HCT116 (cell line): ENCODE measurements around the gene AP3B1. TPM values are rescaled to one million over a fixed set of nuclear protein-coding genes. Genes with fewer than 3 reads are reported as not detected.

ENCODE experiments used
- ATAC-seq: fragments of 200-7000 bp; cut with Tn5 transposase; 2 replicates; pipeline ENCODE4 v1.9.1; 2020; ENCODE audit warnings: mild to moderate bottlenecking, moderate library complexity
- BruUV-seq: library from RNA; stranded (reverse); fragments of 400-500 nt; replicated peaks from 2 replicates; lab custom pipeline; 2021; lab: Mats Ljungman, UMichigan
- CTCF ChIA-PET: fragments of 300-600 bp; sonication (Branson Sonifier 250); formaldehyde crosslinking; loops from one replicate; lab custom pipeline; 2021; ENCODE audit warnings: antibody characterized with exemption; lab: Charles Lee
- POLR2A ChIA-PET: fragments of 300-600, 350-600 bp; sonication (Branson Sonifier 250); formaldehyde crosslinking; loops from one replicate; lab custom pipeline; 2021; ENCODE audit warnings: antibody characterized with exemption; lab: Charles Lee
- RAD21 ChIA-PET, 2 experiments: fragments of 300-600 bp; sonication (Branson Sonifier 250); formaldehyde crosslinking; loops; one replicate each; lab custom pipeline; 2023; ENCODE audit warnings: low total read pairs in 2 of 2; ENCODE audit not compliant: uncharacterized antibody in 2 of 2, unreplicated experiment in 2 of 2, low non-redundant PET in 1 of 2; lab: Charles Lee
- DNase-seq: peaks from one replicate; pipeline ENCODE4 v3.0.0-alpha.2; 2010; ENCODE audit warnings: low read depth, low spot score
- H2AFZ ChIP-seq: fragments of 200-600 bp; shearing (Covaris generic), sonication (generic); 2 replicates; pipeline ENCODE4 v1.6.1; 2017; ENCODE audit warnings: low read depth, mixed run types, mixed read lengths, antibody characterized with exemption, low read length; ENCODE audit not compliant: poor library complexity, severe bottlenecking
- H3K27ac ChIP-seq: 2 replicates; pipeline ENCODE4 v1.5.1; 2012; ENCODE audit warnings: low read depth, low read length
- H3K27me3 ChIP-seq: fragments of 200-600 bp; sonication (generic); 2 replicates; pipeline ENCODE4 v1.6.1; 2016; ENCODE audit warnings: mixed run types, low read length, mixed read lengths; ENCODE audit not compliant: insufficient read depth
- H3K36me3 ChIP-seq, 2 experiments: fragments of 200-500 bp in 1 of 2; fragments of 200-600 bp in 1 of 2; sonication (Bioruptor generic) in 1 of 2; sonication (generic) in 1 of 2; 2 replicates each; pipeline versions ENCODE4 v1.5.1 to v1.6.1; 2014 to 2016; ENCODE audit warnings: low read length in 2 of 2, inconsistent platforms in 1 of 2, mixed read lengths in 1 of 2, mixed run types in 1 of 2; ENCODE audit not compliant: insufficient read depth in 2 of 2, control insufficient read depth in 1 of 2
- H3K4me1 ChIP-seq, 2 experiments: fragments of 200-600 bp in 1 of 2; sonication (generic) in 1 of 2; 2 replicates each; pipeline versions ENCODE4 v1.5.1 to v1.6.1; 2012 to 2017; ENCODE audit warnings: low read length in 2 of 2, inconsistent platforms in 1 of 2, mild to moderate bottlenecking in 1 of 2, mixed read lengths in 1 of 2, mixed run types in 1 of 2, moderate library complexity in 1 of 2; ENCODE audit not compliant: insufficient read depth in 2 of 2, control insufficient read depth in 1 of 2
- H3K4me2 ChIP-seq: fragments of 200-600 bp; sonication (generic); 2 replicates; pipeline ENCODE4 v1.6.1; 2017; ENCODE audit warnings: mixed run types, low read length, mixed read lengths
- H3K4me3 ChIP-seq, 2 experiments: fragments of 200-600 bp in 1 of 2; sonication (generic) in 1 of 2; replicated peaks in 1 of 2; 2 replicates each; pipeline ENCODE4 v1.5.1; 2011 to 2016; ENCODE audit warnings: low read length in 2 of 2, control low read depth in 1 of 2, low read depth in 1 of 2, mild to moderate bottlenecking in 1 of 2, mixed read lengths in 1 of 2, mixed run types in 1 of 2
- H3K79me2 ChIP-seq: fragments of 200-600 bp; sonication (generic); 2 replicates; pipeline ENCODE4 v1.6.1; 2017; ENCODE audit warnings: mild to moderate bottlenecking, mixed run types, low read length, moderate library complexity, mixed read lengths; ENCODE audit not compliant: insufficient read depth
- H3K9ac ChIP-seq: fragments of 200-600 bp; sonication (generic); 2 replicates; pipeline ENCODE4 v1.6.1; 2016; ENCODE audit warnings: low read length, mixed read lengths
- H3K9me2 ChIP-seq: fragments of 200-600 bp; sonication (generic), shearing (Covaris generic); 2 replicates; pipeline ENCODE4 v1.6.1; 2017; ENCODE audit warnings: mixed run types, mild to moderate bottlenecking, moderate library complexity; ENCODE audit not compliant: insufficient read depth
- H3K9me3 ChIP-seq, 2 experiments: fragments of 200-500 bp in 1 of 2; fragments of 200-600 bp in 1 of 2; sonication (Bioruptor generic) in 1 of 2; sonication (generic) in 1 of 2; 2 replicates each; pipeline ENCODE4 v1.6.1; 2014 to 2017; ENCODE audit warnings: low read length in 2 of 2, mixed read lengths in 2 of 2, inconsistent platforms in 1 of 2, low read depth in 1 of 2, mild to moderate bottlenecking in 1 of 2, mixed run types in 1 of 2, moderate library complexity in 1 of 2; ENCODE audit not compliant: control insufficient read depth in 1 of 2, insufficient read depth in 1 of 2
- H4K20me1 ChIP-seq: fragments of 200-600 bp; sonication (generic), shearing (Covaris generic); 2 replicates; pipeline ENCODE4 v1.6.1; 2017; ENCODE audit warnings: mixed run types, mild to moderate bottlenecking, moderate library complexity; ENCODE audit not compliant: insufficient read depth
- ELF1 ChIP-seq: IDR thresholded peaks from 2 replicates; pipeline ENCODE4 v1.6.1; 2012; ENCODE audit warnings: low read depth, borderline replicate concordance
- FOSL1 ChIP-seq: IDR thresholded peaks from 2 replicates; pipeline ENCODE4 v1.6.1; 2012; ENCODE audit warnings: low read depth
- POLR2A ChIP-seq: IDR thresholded peaks from 2 replicates; pipeline ENCODE4 v1.7.0; 2011; ENCODE audit warnings: borderline replicate concordance; ENCODE audit not compliant: insufficient read depth, insufficient read length; ENCODE audit errors: extremely low read depth
- SIN3A ChIP-seq: IDR thresholded peaks from 2 replicates; pipeline ENCODE4 v1.6.1; 2012; ENCODE audit warnings: low read depth
- SRF ChIP-seq: IDR thresholded peaks from 2 replicates; pipeline ENCODE4 v1.6.1; 2012; ENCODE audit warnings: low read depth
- intact Hi-C: fragments of 100-400 bp; cut with micrococcal nuclease; formaldehyde crosslinking; loops from 2 replicates; pipeline ENCODE4 v1.10.0; 2022
- total RNA-seq: library from RNA; stranded (reverse); gene quantifications from one replicate; pipeline ENCODE4 v1.2.1, GENCODE V29; 2021; ENCODE audit not compliant: unreplicated experiment

Gene AP3B1
- total RNA-seq, 1 experiment from 2014 or later = 54.5 TPM

- ATAC-seq (no peak), DNase-seq (no peak)
- Histone ChIP-seq H3K27ac (no peak overlapping the region), H3K4me2 (no peak overlapping the region), H3K79me2 (no peaks in the 10 kb centered on the region), H4K20me1 (no peaks in the 10 kb centered on the region), H3K4me1 (peaks cover 0 to under 1% of the 10 kb centered on the region in 2 experiments; a peak in 2 of 4 replicates), H3K9me2 (no peaks in the 10 kb centered on the region), H3K9me3 (no peaks in the 10 kb centered on the region), H2AFZ (no peak overlapping the region), H3K36me3 (no peaks in the 10 kb centered on the region), H3K4me3 (no peak overlapping the region), H3K9ac (no peak overlapping the region), H3K27me3 (no peaks in the 10 kb centered on the region)
- no peak for TF ChIP-seq ELF1
- TF ChIP-seq POLR2A = no peak
- TF ChIP-seq SRF = no peak
- no TSS peak for BruUV-seq
- RAD21 ChIA-PET = no interaction called here
- CTCF ChIA-PET = interaction anchor here (2.2 kb wide), 1 partner anchor 424 kb away, joined by 7 read pairs; no protein-coding TSS in a partner anchor
- intact Hi-C loops = no loop called here
- POLR2A ChIA-PET = no interaction called here
Observed at GRCh38 chr5:77984587-77984986, 309.9 kb downstream of the AP3B1 start.

GRCh38 chr5:77983482-77984199, 310.9 kb downstream of the AP3B1 start:
- H3K36me3 ChIP-seq = no peaks in the 10 kb centered on the region
- no peaks in the 10 kb centered on the region for H3K27me3 ChIP-seq
- H3K27ac ChIP-seq = no peak overlapping the region
- no peak overlapping the region for H3K4me2 ChIP-seq
- TF ChIP-seq SIN3A (no peak), FOSL1 (no peak), ELF1 (no peak)
- no peaks in the 10 kb centered on the region for H3K9me2 ChIP-seq
- BruUV-seq = no TSS peak
- DNase-seq (no peak), ATAC-seq (no peak)
- H3K9ac ChIP-seq = no peak overlapping the region
- no peak overlapping the region for H3K4me3 ChIP-seq
- H2AFZ ChIP-seq = no peak overlapping the region
- ChIA-PET CTCF (no interaction called here), POLR2A (no interaction called here), RAD21 (no interaction called here)
- H3K4me1 ChIP-seq = no peaks in the 10 kb centered on the region
- H3K79me2 ChIP-seq = no peaks in the 10 kb centered on the region
- intact Hi-C loops = no loop called here
- H3K9me3 ChIP-seq = no peaks in the 10 kb centered on the region
- no peaks in the 10 kb centered on the region for H4K20me1 ChIP-seq
